Keratinocyte (primary cell): Measurements from ENCODE around the gene ARL6IP5. TPM values are rescaled to one million over a fixed set of nuclear protein-coding genes. Genes with fewer than 3 reads are reported as not detected.

Source experiments
- DNase-seq: peaks from one replicate; pipeline ENCODE4 v3.0.0-alpha.2; 2011; ENCODE audit warnings: low read depth, missing footprints, low spot score
- FAIRE-seq: peaks from 2 replicates; lab custom pipeline; 2011; peaks lifted over from hg19 to GRCh38; lab: Jason Lieb, UNC
- H2AFZ ChIP-seq: 2 replicates; pipeline ENCODE4 v1.6.0; 2012; ENCODE audit warnings: low read length, control low read depth, inconsistent platforms; ENCODE audit not compliant: control insufficient read depth
- H3K27ac ChIP-seq: 2 replicates; pipeline ENCODE4 v1.5.1; 2011; ENCODE audit warnings: low read length; ENCODE audit not compliant: control insufficient read depth, insufficient read depth
- H3K27me3 ChIP-seq: 3 replicates; pipeline ENCODE4 v1.6.0; 2011; ENCODE audit warnings: low read length; ENCODE audit not compliant: control insufficient read depth, insufficient read depth; ENCODE audit errors: extremely low read depth
- H3K36me3 ChIP-seq, 2 experiments: 2 replicates in 1 of 2; 3 replicates in 1 of 2; pipeline ENCODE4 v1.5.1; 2011; ENCODE audit warnings: low read length in 2 of 2, mild to moderate bottlenecking in 1 of 2; ENCODE audit not compliant: control insufficient read depth in 2 of 2, insufficient read depth in 2 of 2; ENCODE audit errors: extremely low read depth in 1 of 2
- H3K4me1 ChIP-seq: 3 replicates; pipeline ENCODE4 v1.5.1; 2011; ENCODE audit warnings: low read length; ENCODE audit not compliant: control insufficient read depth, insufficient read depth; ENCODE audit errors: extremely low read depth
- H3K4me2 ChIP-seq: 3 replicates; pipeline ENCODE4 v1.6.0; 2011; ENCODE audit warnings: low read depth, low read length; ENCODE audit not compliant: control insufficient read depth, insufficient read depth; ENCODE audit errors: extremely low read depth
- H3K4me3 ChIP-seq, 3 experiments: fragments of 200-600 bp in 1 of 3; sonication (generic) in 1 of 3; 2 replicates in 2 of 3; 3 replicates in 1 of 3; pipeline ENCODE4 v1.5.1; 2011 to 2016; ENCODE audit warnings: low read length in 3 of 3, mild to moderate bottlenecking in 3 of 3, control low read depth in 2 of 3, inconsistent platforms in 1 of 3, low read depth in 1 of 3, mixed read lengths in 1 of 3, mixed run types in 1 of 3, moderate library complexity in 1 of 3; ENCODE audit not compliant: control insufficient read depth in 2 of 3, insufficient read depth in 2 of 3; ENCODE audit errors: extremely low read depth in 1 of 3
- H3K79me2 ChIP-seq: 2 replicates; pipeline ENCODE4 v1.6.0; 2012; ENCODE audit warnings: low read length; ENCODE audit not compliant: control insufficient read depth, insufficient read depth
- H3K9ac ChIP-seq: 3 replicates; pipeline ENCODE4 v1.6.0; 2011; ENCODE audit warnings: low read length; ENCODE audit not compliant: control insufficient read depth, insufficient read depth; ENCODE audit errors: extremely low read depth
- H3K9me1 ChIP-seq: 3 replicates; pipeline ENCODE4 v1.6.0; 2011; ENCODE audit warnings: low read length; ENCODE audit not compliant: control insufficient read depth, insufficient read depth; ENCODE audit errors: extremely low read depth
- H3K9me3 ChIP-seq: 2 replicates; pipeline ENCODE4 v1.5.1; 2012; ENCODE audit warnings: low read depth, low read length; ENCODE audit not compliant: control insufficient read depth
- H4K20me1 ChIP-seq: 3 replicates; pipeline ENCODE4 v1.6.0; 2011; ENCODE audit warnings: low read length; ENCODE audit not compliant: control insufficient read depth, insufficient read depth; ENCODE audit errors: extremely low read depth
- CTCF ChIP-seq, 3 experiments: IDR thresholded peaks in 1 of 3; conservative IDR thresholded peaks in 1 of 3; optimal IDR thresholded peaks in 1 of 3; 2 replicates in 2 of 3; 3 replicates in 1 of 3; pipeline versions ENCODE3 to v1.5.1; 2011; ENCODE audit warnings: low read length in 3 of 3, mild to moderate bottlenecking in 3 of 3, moderate library complexity in 2 of 3, control low read depth in 1 of 3, inconsistent platforms in 1 of 3; ENCODE audit not compliant: insufficient read depth in 2 of 3; ENCODE audit errors: extremely low read depth in 1 of 3
- EZH2 ChIP-seq: IDR thresholded peaks from one replicate; pipeline ENCODE4 v1.6.1; 2012; ENCODE audit warnings: inconsistent platforms, mild to moderate bottlenecking, low read length, moderate library complexity
- dilution Hi-C: fragments of 300-500 bp; cut with MboI; formaldehyde crosslinking; loops from one replicate; pipeline ENCODE4 v1.7.0; 2020; ENCODE audit warnings: low sequenced_read_pairs; ENCODE audit not compliant: extremely low pct_ligation_motif_present
- polyA plus RNA-seq, 5 experiments: library from polyadenylated mRNA; depleted of rRNA in 3 of 5; stranded (reverse) in 3 of 5; stranded (forward) in 1 of 5; unstranded in 1 of 5; fragments of >200 nt; gene quantifications; 1 replicate in 1 of 5; 2 replicates in 3 of 5; 3 replicates in 1 of 5; pipeline versions ENCODE4 v1.2.1 to v1.2.3, GENCODE V29; 2011 to 2012; ENCODE audit warnings: missing spikeins in 2 of 5, low read depth in 1 of 5, low replicate concordance in 1 of 5

Gene ARL6IP5
- polyA plus RNA-seq, 1 donor (not counting 4 experiments of a cell fraction or from before 2014, with no cell fraction given) = 112 TPM

- H3K27ac ChIP-seq = no peak overlapping the region
- H3K4me2 ChIP-seq = peak overlapping the region; percentile 11
- FAIRE-seq (no peak), DNase-seq (no peak)
- H4K20me1 ChIP-seq = no peaks in the 10 kb centered on the region
- H3K27me3 ChIP-seq = no peaks in the 10 kb centered on the region
- H3K9ac ChIP-seq = no peak overlapping the region
- TF ChIP-seq CTCF (optimal IDR thresholded peaks at IDR 0.05 in 1 of 3, IDR thresholded peaks at IDR 0.05 in 1 of 3, conservative IDR thresholded peaks at IDR 0.05 in 1 of 3; ENCODE audit: extremely low read depth in 1 of 3, insufficient read depth in 2 of 3, low read length in 3 of 3) = no peak
- TF ChIP-seq EZH2 = no peak
- no peaks in the 10 kb centered on the region for H3K79me2 ChIP-seq
- dilution Hi-C loops = no loop called here
- no peaks in the 10 kb centered on the region for H3K9me3 ChIP-seq
- H2AFZ ChIP-seq = no peak overlapping the region
- peaks cover 19% of the 10 kb centered on the region for H3K4me1 ChIP-seq
- no peaks in the 10 kb centered on the region for H3K36me3 ChIP-seq
- no peak overlapping the region for H3K4me3 ChIP-seq
- no peaks in the 10 kb centered on the region for H3K9me1 ChIP-seq
Observed at GRCh38 chr3:69116162-69116561, 31.4 kb downstream of the ARL6IP5 start.

GRCh38 chr3:69116897-69117296 lies 32.2 kb downstream of the ARL6IP5 start:
- DNase-seq = no peak
- no peaks in the 10 kb centered on the region for H3K9me3 ChIP-seq
- no peak overlapping the region for H2AFZ ChIP-seq
- peak; percentile 41 for FAIRE-seq
- peaks cover 19% of the 10 kb centered on the region for H3K4me1 ChIP-seq
- no peak overlapping the region for H3K9ac ChIP-seq
- no peak overlapping the region for H3K27ac ChIP-seq
- no peaks in the 10 kb centered on the region for H3K36me3 ChIP-seq
- TF ChIP-seq EZH2 = no peak
- TF ChIP-seq CTCF (optimal IDR thresholded peaks at IDR 0.05 in 1 of 3, IDR thresholded peaks at IDR 0.05 in 1 of 3, conservative IDR thresholded peaks at IDR 0.05 in 1 of 3; ENCODE audit: extremely low read depth in 1 of 3, insufficient read depth in 2 of 3, low read length in 3 of 3) = no peak
- H4K20me1 ChIP-seq = no peaks in the 10 kb centered on the region
- H3K4me2 ChIP-seq = peak overlapping the region; percentile 25
- no peaks in the 10 kb centered on the region for H3K27me3 ChIP-seq
- no peak overlapping the region for H3K4me3 ChIP-seq
- dilution Hi-C loops = no loop called here
- no peaks in the 10 kb centered on the region for H3K79me2 ChIP-seq
- H3K9me1 ChIP-seq = no peaks in the 10 kb centered on the region
